Measurements from ENCODE around the gene YJEFN3.

YJEFN3 gene

DNA sequence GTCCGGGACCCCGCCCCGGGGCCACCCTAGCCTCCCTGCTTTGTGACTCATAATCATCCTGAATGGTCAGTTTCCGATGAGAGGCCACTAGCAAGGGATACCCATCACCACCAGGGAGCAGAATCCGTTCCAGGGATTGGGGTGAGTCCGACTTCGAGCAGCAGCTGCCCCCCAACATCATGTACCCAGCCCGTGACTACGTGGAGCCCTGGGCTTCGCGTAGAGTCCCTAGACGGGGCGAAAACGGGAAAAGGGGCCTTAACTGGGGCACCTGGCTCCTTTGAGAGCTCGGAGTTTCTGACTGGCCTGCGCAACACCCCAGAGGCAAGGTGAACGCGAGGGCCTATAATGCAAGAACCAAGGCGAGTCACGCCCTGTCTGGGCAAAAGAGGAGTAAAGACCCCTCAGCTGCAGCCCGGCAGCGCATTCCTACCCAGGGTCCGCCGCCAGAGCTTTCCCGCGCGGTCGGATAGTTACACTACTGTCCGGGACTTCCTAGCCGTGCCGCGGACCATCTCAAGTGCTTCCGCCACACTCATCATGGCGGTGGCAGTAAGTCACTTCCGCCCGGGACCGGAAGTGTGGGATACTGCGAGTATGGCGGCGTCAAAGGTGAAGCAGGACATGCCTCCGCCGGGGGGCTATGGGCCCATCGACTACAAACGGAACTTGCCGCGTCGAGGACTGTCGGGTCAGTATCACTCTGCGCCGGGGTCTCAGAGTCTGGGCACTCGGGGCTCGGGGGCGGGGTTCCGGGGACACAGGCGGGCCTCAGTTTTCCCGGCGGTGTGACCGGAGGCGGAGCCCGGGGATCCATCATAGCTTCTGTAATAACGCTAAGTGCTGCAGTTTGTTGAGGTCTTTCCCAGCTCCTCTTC lies 12.8 kb upstream of the YJEFN3 start, which contains the start of gene NDUFA13:
NDUFA13 (plus strand) TSS at position 584 of the 878 bp plus-strand sequence; CDS start at position 598, 14 bp downstream.
- peak; percentile 76 to 93 for DNase-seq (ENCODE audit: low read depth in 1 of 2, low spot score in 1 of 2)
- TF ChIP-seq JUND (IDR thresholded peaks at IDR 0.05; ENCODE audit: low read depth), result no peak
- in situ Hi-C loops (cut with HindIII; ENCODE audit: low pct_unique_long_range_greater_than_20kb, low sequenced_read_pairs), result no loop called here

DNA sequence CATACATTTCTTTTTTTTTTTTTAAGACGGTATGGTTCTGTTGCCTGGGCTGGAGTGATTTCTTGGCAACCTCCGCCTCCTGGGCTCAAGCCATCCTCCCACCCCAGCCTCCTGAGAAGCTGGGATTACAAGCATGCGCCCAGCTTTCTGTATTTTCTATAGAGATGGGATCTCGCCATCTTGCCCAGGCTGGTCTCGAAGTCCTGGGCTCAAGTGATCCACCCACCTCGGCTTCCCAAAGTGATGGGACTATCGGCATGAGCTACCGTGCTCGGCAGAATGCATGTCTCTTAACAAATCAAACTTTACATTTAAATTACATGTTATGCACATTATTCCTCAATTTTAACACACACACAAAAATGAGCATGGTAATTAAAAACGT lies 11.5 kb upstream of the YJEFN3 start:
- no peak for TF ChIP-seq JUND (IDR thresholded peaks at IDR 0.05; ENCODE audit: low read depth)
- in situ Hi-C loops (cut with HindIII; ENCODE audit: low pct_unique_long_range_greater_than_20kb, low sequenced_read_pairs), result no loop called here
- DNase-seq (ENCODE audit: low read depth in 1 of 2, low spot score in 1 of 2), result no peak

DNA sequence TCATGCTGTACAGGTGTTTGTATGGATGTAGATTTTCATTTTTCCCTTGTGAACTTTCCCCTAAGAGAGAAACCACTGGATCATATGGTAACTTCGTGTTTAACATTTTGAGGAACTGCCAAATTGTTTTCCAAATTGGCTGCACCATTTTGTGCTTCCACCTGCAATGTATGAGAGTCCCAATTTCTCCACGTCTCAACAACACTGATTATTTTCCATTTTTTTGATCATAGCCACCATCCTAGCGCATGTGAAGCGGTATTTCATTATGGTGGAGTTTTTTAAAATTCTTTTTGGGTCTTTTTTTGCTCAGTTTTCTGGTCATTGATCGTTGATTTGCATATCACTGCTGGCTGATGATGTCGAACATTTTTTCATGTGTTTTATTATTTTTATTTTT lies 7.7 kb upstream of the YJEFN3 start:
- TF ChIP-seq JUND (IDR thresholded peaks at IDR 0.05; ENCODE audit: low read depth), result no peak
- DNase-seq (ENCODE audit: low read depth in 1 of 2, low spot score in 1 of 2), result no peak
- in situ Hi-C loops (cut with HindIII; ENCODE audit: low pct_unique_long_range_greater_than_20kb, low sequenced_read_pairs), result no loop called here

DNA sequence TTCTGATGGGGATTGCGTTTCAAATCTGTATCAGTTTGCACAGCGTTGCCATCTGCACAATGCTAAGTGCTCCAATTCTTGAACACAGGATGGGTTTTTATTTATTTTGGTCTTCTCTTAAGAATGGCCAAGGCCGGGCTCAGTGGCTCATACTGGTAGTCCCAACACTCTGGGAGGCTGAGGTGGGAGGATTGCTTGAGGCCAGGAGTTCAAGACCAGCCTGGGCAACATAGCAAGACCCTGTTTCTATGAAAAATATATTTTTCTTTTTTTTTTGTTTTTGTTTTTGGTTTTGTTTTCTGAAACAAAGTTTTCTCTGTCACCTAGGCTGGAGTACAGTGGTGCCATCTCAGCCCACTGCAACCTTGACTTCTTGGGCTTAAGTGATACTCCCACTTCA lies 5.5 kb upstream of the YJEFN3 start:
- no peak for DNase-seq (ENCODE audit: low read depth in 1 of 2, low spot score in 1 of 2)
- no peak for TF ChIP-seq JUND (IDR thresholded peaks at IDR 0.05; ENCODE audit: low read depth)
- in situ Hi-C loops (cut with HindIII; ENCODE audit: low pct_unique_long_range_greater_than_20kb, low sequenced_read_pairs), result no loop called here

DNA sequence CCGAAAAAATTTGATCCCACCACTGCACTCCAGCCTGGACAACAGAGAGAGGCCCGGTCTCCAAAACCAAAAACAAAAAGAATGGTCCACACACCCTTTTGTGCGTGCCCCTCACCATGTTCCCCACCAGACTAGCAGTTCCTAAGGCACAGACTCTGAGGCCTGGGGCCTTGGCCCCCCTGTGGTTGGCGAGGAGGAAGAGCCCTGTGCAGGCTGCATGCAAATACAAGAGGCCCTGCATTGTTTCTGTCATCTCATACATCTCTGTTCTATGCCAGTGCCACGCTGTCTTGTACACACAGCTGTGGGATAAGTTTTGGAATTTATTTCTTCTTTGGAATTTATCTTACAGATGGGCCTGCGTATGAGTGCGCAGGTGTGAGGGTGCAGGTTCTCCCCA lies 4.7 kb upstream of the YJEFN3 start:
- no peak for TF ChIP-seq JUND (IDR thresholded peaks at IDR 0.05; ENCODE audit: low read depth)
- in situ Hi-C loops (cut with HindIII; ENCODE audit: low pct_unique_long_range_greater_than_20kb, low sequenced_read_pairs), result no loop called here
- DNase-seq (ENCODE audit: low read depth in 1 of 2, low spot score in 1 of 2), result no peak

DNA sequence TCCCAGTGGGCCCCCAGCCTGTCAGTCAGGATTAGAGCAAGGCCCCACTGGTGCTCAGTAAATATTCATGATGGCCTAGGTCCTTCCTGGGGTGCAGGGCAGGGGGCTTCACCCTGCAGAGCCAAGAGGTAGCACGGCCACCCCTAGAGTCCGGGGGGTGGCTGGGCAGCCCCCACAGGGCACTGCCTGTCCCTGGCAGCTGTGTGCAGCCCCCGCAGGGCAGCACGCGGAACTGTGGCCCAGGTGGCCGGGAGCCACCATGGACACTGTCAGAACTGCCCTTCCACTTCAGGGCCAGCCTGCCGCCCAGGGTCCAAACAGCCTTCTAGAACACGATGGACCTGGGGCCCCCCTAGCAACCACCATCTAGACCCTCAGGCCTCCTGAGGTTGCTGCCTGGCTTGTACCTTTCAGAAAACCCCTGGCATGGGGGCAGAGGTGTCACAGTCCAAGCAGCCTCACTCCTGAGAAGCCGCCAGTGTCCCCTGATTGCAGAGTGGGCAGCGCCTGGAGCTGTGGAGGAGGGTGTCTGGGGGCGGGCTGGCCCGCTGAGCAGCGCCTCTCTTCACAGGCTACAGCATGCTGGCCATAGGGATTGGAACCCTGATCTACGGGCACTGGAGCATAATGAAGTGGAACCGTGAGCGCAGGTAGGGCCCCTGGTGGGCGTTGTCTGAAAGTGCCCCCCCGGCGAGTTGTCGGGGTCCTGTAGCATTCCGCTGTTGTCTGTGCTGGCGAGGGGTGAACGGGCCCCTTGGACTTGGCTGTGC lies 2.9 kb upstream of the YJEFN3 start:
- in situ Hi-C loops (cut with HindIII; ENCODE audit: low pct_unique_long_range_greater_than_20kb, low sequenced_read_pairs), result no loop called here
- DNase-seq (ENCODE audit: low read depth in 1 of 2, low spot score in 1 of 2), result no peak
- no peak for TF ChIP-seq JUND (IDR thresholded peaks at IDR 0.05; ENCODE audit: low read depth)

DNA sequence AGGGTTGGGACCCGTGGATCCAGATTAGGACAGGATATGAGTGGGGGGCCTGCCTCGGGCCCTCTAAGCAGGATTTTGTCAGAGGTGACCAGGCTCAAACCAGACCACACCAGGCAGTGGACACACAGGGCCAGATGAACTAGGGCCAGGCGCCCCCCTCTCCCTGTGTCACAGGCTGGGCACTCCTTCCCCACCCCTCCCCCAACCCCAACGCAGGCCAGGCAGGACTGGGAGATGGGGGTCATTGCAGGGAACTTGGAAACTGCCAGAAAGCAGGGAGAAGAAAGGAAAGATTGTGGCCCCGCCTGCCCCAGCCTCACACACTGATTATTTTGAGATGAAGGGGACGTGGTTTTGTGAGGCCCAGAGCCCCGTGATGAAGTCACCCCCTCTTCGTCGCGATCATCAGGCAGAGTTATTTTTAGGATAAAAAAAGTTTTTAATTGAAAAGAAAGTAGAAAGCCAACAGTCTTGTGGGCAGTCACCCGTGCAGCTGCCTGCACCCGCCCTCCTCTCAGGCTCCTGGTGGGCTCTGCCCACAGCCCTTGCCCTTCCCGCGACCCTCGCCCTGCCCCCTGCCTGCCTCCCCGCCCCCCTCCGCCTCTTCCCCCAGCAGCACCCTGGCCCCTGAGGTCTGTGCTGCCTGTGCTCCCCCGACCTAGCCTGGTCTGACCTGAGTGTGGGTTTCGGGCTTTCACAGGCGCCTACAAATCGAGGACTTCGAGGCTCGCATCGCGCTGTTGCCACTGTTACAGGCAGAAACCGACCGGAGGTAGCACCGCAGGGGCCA lies 1.9 kb upstream of the YJEFN3 start:
- in situ Hi-C loops (cut with HindIII; ENCODE audit: low pct_unique_long_range_greater_than_20kb, low sequenced_read_pairs), result no loop called here
- no peak for TF ChIP-seq JUND (IDR thresholded peaks at IDR 0.05; ENCODE audit: low read depth)
- no peak for DNase-seq (ENCODE audit: low read depth in 1 of 2, low spot score in 1 of 2)

DNA sequence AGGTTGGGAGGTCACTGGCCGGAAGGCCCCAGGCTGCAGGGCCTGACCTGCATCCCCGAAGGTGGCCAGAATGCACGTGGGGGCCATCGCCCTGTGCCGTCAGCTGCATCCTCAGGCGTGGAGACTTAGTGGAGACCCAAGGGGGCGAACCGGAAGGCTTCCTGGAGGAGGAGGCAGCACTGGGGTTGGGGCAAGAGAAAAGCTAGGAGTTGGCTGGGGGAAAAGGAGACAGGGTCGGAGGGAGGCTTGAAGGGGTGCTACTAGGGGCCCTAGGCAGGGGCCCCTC lies 1.4 kb upstream of the YJEFN3 start:
- DNase-seq (ENCODE audit: low read depth in 1 of 2, low spot score in 1 of 2), result no peak
- in situ Hi-C loops (cut with HindIII; ENCODE audit: low pct_unique_long_range_greater_than_20kb, low sequenced_read_pairs), result no loop called here
- TF ChIP-seq JUND (IDR thresholded peaks at IDR 0.05; ENCODE audit: low read depth), result no peak

DNA sequence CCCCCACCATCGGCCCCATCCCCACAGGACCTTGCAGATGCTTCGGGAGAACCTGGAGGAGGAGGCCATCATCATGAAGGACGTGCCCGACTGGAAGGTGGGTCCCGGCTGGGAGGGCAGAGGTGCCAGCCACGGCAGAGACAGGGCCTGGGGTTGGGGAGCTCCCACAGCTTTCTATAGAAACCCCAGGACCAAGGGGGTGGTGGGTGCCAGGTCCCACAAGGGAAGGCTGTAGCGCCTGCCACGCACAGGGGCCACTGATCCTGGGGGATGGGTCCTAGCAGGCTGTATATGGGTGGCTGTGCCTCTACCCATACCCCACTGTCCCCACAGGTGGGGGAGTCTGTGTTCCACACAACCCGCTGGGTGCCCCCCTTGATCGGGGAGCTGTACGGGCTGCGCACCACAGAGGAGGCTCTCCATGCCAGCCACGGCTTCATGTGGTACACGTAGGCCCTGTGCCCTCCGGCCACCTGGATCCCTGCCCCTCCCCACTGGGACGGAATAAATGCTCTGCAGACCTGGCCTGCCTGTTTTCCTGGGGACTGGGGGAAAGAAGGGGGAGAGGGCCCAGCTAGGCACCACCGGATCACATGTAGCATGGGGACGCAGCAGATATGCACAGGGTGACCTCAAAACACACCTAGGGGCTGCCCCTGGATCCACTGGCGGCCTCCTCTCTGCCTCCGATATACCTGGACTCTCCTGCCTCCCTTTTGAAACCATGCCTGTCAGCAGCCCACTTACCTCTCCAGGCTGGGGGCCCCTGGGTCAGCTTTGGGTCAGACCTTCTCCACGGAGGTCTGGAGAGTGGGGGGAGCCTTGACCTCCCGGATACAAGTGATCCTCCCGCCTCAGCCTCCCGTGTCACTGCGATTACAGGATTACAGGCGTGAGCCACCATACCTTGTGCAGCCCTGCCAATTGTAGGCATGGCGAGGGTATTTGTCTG lies 761 bp upstream of the YJEFN3 start:
- DNase-seq (ENCODE audit: low read depth in 1 of 2, low spot score in 1 of 2), result no peak
- TF ChIP-seq JUND (IDR thresholded peaks at IDR 0.05; ENCODE audit: low read depth), result no peak
- in situ Hi-C loops (cut with HindIII; ENCODE audit: low pct_unique_long_range_greater_than_20kb, low sequenced_read_pairs), result no loop called here

DNA sequence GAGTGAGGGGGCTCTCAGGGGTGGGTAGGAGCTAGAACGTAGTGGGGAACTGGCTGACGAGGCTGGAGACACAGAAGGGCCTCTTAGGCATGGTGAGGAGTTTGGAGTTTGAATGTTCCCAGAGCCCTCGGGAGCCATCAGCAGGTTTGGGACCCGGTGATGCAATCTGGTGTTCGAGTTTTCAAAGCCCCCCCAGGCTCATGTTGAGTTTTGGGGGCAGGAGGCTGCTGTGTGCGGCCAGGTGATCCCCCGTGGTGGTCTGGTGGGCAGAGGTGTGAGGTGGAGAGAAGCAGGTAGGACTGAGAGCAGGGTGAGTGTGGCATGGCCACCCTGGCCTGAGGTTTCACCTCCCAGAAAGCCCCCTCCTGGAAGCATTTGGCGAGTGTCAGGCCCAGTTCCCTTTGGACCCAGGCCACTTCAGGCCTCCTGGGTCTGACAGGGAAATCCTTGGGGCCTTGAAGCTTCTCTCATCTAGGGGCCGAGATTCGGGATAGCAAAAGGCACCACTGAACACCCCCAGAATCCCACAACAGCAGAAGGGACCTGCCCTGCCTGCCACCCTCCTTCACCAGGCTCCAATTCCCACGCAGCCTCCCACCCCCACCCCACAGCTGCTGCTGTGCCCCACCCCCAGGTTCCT lies 1.2 kb downstream of the YJEFN3 start:
- DNase-seq (ENCODE audit: low read depth in 1 of 2, low spot score in 1 of 2), result no peak
- no peak for TF ChIP-seq JUND (IDR thresholded peaks at IDR 0.05; ENCODE audit: low read depth)
- in situ Hi-C loops (cut with HindIII; ENCODE audit: low pct_unique_long_range_greater_than_20kb, low sequenced_read_pairs), result no loop called here

DNA sequence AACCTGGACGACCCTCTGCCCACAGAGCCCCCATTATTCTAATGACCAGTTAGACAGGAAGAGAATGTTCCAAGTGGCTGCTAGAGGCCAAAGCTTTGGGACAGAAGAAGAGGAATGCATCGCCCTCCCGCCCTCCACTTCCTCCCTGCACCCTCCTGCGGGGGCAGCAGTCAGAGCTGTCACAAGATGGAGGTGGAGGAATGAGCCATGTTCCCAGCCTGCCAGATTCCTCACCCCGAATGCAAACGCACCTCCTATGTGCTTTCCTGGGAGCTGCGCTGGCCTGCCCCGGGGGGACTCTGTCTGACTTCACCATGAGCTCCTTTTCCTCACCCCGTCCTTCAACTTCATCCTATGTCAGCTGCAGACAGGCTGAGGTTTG lies 1.7 kb downstream of the YJEFN3 start:
- in situ Hi-C loops (cut with HindIII; ENCODE audit: low pct_unique_long_range_greater_than_20kb, low sequenced_read_pairs), result no loop called here
- TF ChIP-seq JUND (IDR thresholded peaks at IDR 0.05; ENCODE audit: low read depth), result no peak

More for the DNA sequence above, 1.7 kb downstream of the YJEFN3 start:
- no peak for DNase-seq (ENCODE audit: low read depth in 1 of 2, low spot score in 1 of 2)

Data from T47D (cell line).